GM21528 (cell line): Measurements from ENCODE around the gene BBS4.
"Not testable (repeated sequence)": the region's sequence is repeated elsewhere in the genome, so short reads cannot be mapped to it uniquely, and the experiment has no call there.

Experiments used
- ATAC-seq: cut with Tn5 transposase; IDR thresholded peaks from one replicate; pipeline ENCODE4 v1.9.1; 2021; ENCODE audit warnings: mild to moderate bottlenecking, moderate library complexity; ENCODE audit not compliant: unreplicated experiment, low FRiP score

BBS4 gene

GRCh38 chr15:72698938-72699337, 12.9 kb downstream of the BBS4 start:
- no peak for ATAC-seq

GRCh38 chr15:72700076-72700475, 14.1 kb downstream of the BBS4 start:
- no peak for ATAC-seq

GRCh38 chr15:72706266-72706665, 20.3 kb downstream of the BBS4 start:
- ATAC-seq, result no peak

GRCh38 chr15:72708551-72709303, 22.7 kb downstream of the BBS4 start:
- not testable (repeated sequence) for ATAC-seq

GRCh38 chr15:72722071-72722696, 36.2 kb downstream of the BBS4 start:
- no peak for ATAC-seq

GRCh38 chr15:72724028-72724427, 38.0 kb downstream of the BBS4 start:
- ATAC-seq, result no peak

GRCh38 chr15:72725446-72725845, 39.4 kb downstream of the BBS4 start:
- no peak for ATAC-seq

GRCh38 chr15:72725851-72726250, 39.8 kb downstream of the BBS4 start:
- ATAC-seq, result not testable (repeated sequence)

GRCh38 chr15:72727154-72727553, 41.1 kb downstream of the BBS4 start:
- ATAC-seq, result no peak

- ATAC-seq, result not testable (repeated sequence)
These were observed 42.2 kb downstream of the BBS4 start for GRCh38 chr15:72728249-72728648.

GRCh38 chr15:72728821-72729220, 42.8 kb downstream of the BBS4 start:
- ATAC-seq, result no peak

GRCh38 chr15:72732086-72732485, 46.1 kb downstream of the BBS4 start:
- ATAC-seq, result no peak

GRCh38 chr15:72732516-72732915, 46.5 kb downstream of the BBS4 start:
- no peak for ATAC-seq

- ATAC-seq, result no peak
These were observed 48.1 kb downstream of the BBS4 start for GRCh38 chr15:72733941-72734738.

GRCh38 chr15:72735111-72735510, 49.1 kb downstream of the BBS4 start:
- ATAC-seq, result no peak

- ATAC-seq, result no peak
These were observed 51.1 kb downstream of the BBS4 start for GRCh38 chr15:72737061-72737460.

- no peak for ATAC-seq
These were observed 51.7 kb downstream of the BBS4 start for GRCh38 chr15:72737723-72738122.

- peak; percentile 85 for ATAC-seq
These were observed 54.2 kb downstream of the BBS4 start for GRCh38 chr15:72740219-72740618.

- ATAC-seq, result no peak
These were observed 63.7 kb downstream of the BBS4 start for GRCh38 chr15:72749700-72750099.

GRCh38 chr15:72751751-72752455, 65.9 kb downstream of the BBS4 start:
- no peak for ATAC-seq

- ATAC-seq, result no peak
These were observed 68.1 kb downstream of the BBS4 start for GRCh38 chr15:72754096-72754495.
